H1 (cell line): Measurements from ENCODE around the gene SCAPER. TPM values are rescaled to one million over a fixed set of nuclear protein-coding genes. Genes with fewer than 3 reads are reported as not detected.

Experiments used
- SRF ChIP-seq: IDR thresholded peaks from 2 replicates; pipeline ENCODE4 v1.6.1; 2011; ENCODE audit warnings: mild to moderate bottlenecking, low read depth, low read length, moderate library complexity
- ZNF274 ChIP-seq: IDR thresholded peaks from 2 replicates; pipeline ENCODE4 v1.7.0; 2012; ENCODE audit warnings: low read length, borderline replicate concordance; ENCODE audit errors: extremely low read depth
- polyA plus RNA-seq, 7 experiments: library from polyadenylated mRNA; depleted of rRNA in 3 of 7; stranded (reverse) in 5 of 7; unstranded in 2 of 7; fragments of >200 nt in 5 of 7; fragments of 200-250 nt in 2 of 7; gene quantifications; 1 replicate in 5 of 7; 2 replicates in 1 of 7; 4 replicates in 1 of 7; pipeline versions ENCODE4 v1.2.1 to v1.2.3, GENCODE V29; 2011 to 2013; ENCODE audit warnings: missing spikeins in 2 of 7, mixed read lengths in 2 of 7
- total RNA-seq: library from RNA; stranded (reverse); fragmentation: NEBNext Ultra II Directional; extraction: Animal tissue kit (Norgen Biotek cat#: 25700); gene quantifications from 2 replicates; pipeline ENCODE4 v1.2.1, GENCODE V29; 2021
- TF ChIP-seq, protein P1 (sequence below): fragments of 300-600 bp; sonication (generic); IDR thresholded peaks from 2 replicates; pipeline ENCODE4 v1.7.1; 2012; ENCODE audit warnings: low read length, moderate library complexity, mild to moderate bottlenecking, inconsistent platforms; ENCODE audit not compliant: insufficient replicate concordance

Gene SCAPER
- total and polyA plus RNA-seq, 2 of the 8 experiments (the other 6 are each of a cell fraction or from before 2014, with no cell fraction given) = 1.6 to 6.8 TPM

- TF ChIP-seq, protein P1, sequence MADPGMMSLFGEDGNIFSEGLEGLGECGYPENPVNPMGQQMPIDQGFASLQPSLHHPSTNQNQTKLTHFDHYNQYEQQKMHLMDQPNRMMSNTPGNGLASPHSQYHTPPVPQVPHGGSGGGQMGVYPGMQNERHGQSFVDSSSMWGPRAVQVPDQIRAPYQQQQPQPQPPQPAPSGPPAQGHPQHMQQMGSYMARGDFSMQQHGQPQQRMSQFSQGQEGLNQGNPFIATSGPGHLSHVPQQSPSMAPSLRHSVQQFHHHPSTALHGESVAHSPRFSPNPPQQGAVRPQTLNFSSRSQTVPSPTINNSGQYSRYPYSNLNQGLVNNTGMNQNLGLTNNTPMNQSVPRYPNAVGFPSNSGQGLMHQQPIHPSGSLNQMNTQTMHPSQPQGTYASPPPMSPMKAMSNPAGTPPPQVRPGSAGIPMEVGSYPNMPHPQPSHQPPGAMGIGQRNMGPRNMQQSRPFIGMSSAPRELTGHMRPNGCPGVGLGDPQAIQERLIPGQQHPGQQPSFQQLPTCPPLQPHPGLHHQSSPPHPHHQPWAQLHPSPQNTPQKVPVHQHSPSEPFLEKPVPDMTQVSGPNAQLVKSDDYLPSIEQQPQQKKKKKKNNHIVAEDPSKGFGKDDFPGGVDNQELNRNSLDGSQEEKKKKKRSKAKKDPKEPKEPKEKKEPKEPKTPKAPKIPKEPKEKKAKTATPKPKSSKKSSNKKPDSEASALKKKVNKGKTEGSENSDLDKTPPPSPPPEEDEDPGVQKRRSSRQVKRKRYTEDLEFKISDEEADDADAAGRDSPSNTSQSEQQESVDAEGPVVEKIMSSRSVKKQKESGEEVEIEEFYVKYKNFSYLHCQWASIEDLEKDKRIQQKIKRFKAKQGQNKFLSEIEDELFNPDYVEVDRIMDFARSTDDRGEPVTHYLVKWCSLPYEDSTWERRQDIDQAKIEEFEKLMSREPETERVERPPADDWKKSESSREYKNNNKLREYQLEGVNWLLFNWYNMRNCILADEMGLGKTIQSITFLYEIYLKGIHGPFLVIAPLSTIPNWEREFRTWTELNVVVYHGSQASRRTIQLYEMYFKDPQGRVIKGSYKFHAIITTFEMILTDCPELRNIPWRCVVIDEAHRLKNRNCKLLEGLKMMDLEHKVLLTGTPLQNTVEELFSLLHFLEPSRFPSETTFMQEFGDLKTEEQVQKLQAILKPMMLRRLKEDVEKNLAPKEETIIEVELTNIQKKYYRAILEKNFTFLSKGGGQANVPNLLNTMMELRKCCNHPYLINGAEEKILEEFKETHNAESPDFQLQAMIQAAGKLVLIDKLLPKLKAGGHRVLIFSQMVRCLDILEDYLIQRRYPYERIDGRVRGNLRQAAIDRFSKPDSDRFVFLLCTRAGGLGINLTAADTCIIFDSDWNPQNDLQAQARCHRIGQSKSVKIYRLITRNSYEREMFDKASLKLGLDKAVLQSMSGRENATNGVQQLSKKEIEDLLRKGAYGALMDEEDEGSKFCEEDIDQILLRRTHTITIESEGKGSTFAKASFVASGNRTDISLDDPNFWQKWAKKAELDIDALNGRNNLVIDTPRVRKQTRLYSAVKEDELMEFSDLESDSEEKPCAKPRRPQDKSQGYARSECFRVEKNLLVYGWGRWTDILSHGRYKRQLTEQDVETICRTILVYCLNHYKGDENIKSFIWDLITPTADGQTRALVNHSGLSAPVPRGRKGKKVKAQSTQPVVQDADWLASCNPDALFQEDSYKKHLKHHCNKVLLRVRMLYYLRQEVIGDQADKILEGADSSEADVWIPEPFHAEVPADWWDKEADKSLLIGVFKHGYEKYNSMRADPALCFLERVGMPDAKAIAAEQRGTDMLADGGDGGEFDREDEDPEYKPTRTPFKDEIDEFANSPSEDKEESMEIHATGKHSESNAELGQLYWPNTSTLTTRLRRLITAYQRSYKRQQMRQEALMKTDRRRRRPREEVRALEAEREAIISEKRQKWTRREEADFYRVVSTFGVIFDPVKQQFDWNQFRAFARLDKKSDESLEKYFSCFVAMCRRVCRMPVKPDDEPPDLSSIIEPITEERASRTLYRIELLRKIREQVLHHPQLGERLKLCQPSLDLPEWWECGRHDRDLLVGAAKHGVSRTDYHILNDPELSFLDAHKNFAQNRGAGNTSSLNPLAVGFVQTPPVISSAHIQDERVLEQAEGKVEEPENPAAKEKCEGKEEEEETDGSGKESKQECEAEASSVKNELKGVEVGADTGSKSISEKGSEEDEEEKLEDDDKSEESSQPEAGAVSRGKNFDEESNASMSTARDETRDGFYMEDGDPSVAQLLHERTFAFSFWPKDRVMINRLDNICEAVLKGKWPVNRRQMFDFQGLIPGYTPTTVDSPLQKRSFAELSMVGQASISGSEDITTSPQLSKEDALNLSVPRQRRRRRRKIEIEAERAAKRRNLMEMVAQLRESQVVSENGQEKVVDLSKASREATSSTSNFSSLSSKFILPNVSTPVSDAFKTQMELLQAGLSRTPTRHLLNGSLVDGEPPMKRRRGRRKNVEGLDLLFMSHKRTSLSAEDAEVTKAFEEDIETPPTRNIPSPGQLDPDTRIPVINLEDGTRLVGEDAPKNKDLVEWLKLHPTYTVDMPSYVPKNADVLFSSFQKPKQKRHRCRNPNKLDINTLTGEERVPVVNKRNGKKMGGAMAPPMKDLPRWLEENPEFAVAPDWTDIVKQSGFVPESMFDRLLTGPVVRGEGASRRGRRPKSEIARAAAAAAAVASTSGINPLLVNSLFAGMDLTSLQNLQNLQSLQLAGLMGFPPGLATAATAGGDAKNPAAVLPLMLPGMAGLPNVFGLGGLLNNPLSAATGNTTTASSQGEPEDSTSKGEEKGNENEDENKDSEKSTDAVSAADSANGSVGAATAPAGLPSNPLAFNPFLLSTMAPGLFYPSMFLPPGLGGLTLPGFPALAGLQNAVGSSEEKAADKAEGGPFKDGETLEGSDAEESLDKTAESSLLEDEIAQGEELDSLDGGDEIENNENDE = no peak
- TF ChIP-seq SRF = no peak
- no peak for TF ChIP-seq ZNF274
Measured at GRCh38 chr15:76667943-76668715, 237.0 kb downstream of the SCAPER start (continued).
